Stimulated activated naive B cell treated with anti-CD40 and anti-IgM and Interleukin-4, amounts not matched to agents 10 μg/mL and 1 μg/mL and 100 μg/mL, for 72 hours (primary cell): ENCODE data around the gene PRRC1.
"Not testable (repeated sequence)": the region's sequence is repeated elsewhere in the genome, so short reads cannot be mapped to it uniquely, and the experiment has no call there.

Experiments
- ATAC-seq, 2 donors: fragments of 150-1000 bp; cut with Tn5 transposase; replicated peaks; 2 replicates each; pipeline ENCODE4 v1.10.0; 2021; ENCODE audit warnings: moderate library complexity in 1 of 2
- DNase-seq: peaks from one replicate; pipeline ENCODE4 v3.0.0; 2021
- H3K27ac Mint-ChIP-seq: one replicate; pipeline ENCODE4 v1.8.0; 2022; ENCODE audit warnings: mild to moderate bottlenecking, mixed read lengths
- H3K27me3 Mint-ChIP-seq, 2 donors: one replicate each; pipeline ENCODE4 v1.8.0; 2022; ENCODE audit warnings: mixed read lengths in 2 of 2
- H3K36me3 Mint-ChIP-seq, 2 donors: one replicate each; pipeline ENCODE4 v1.8.0; 2022; ENCODE audit warnings: mixed read lengths in 2 of 2, mild to moderate bottlenecking in 1 of 2
- H3K4me1 Mint-ChIP-seq, 2 donors: one replicate each; pipeline ENCODE4 v1.8.0; 2022; ENCODE audit warnings: mixed read lengths in 2 of 2, mild to moderate bottlenecking in 1 of 2
- H3K4me3 Mint-ChIP-seq, 2 donors: one replicate each; pipeline ENCODE4 v1.8.0; 2022; ENCODE audit warnings: mild to moderate bottlenecking in 2 of 2, mixed read lengths in 2 of 2, moderate library complexity in 1 of 2
- H3K9me3 Mint-ChIP-seq, 2 donors: one replicate each; pipeline ENCODE4 v1.8.0; 2022; ENCODE audit warnings: mixed read lengths in 2 of 2, mild to moderate bottlenecking in 1 of 2

Gene PRRC1

GRCh38 chr5:127561254-127561653, 43.8 kb downstream of the PRRC1 start:
- Mint-ChIP-seq H3K27ac (no peak overlapping the region), H3K27me3 (peaks cover 0 to 16% of the 10 kb centered on the region in 2 donors), H3K4me1 (peaks cover 5 to 11% of the 10 kb centered on the region in 2 donors), H3K9me3 (no peaks in the 10 kb centered on the region), H3K36me3 (peaks cover 3 to 6% of the 10 kb centered on the region in 2 donors), H3K4me3 (no peak overlapping the region)
- no peak for ATAC-seq
- no peak for DNase-seq

GRCh38 chr5:127562252-127562651, 44.8 kb downstream of the PRRC1 start:
- H3K27me3 Mint-ChIP-seq: peaks cover 0 to 18% of the 10 kb centered on the region in 2 donors
- no peak overlapping the region for H3K27ac Mint-ChIP-seq
- ATAC-seq: peak in 1 of 2 donors; percentile 33
- H3K4me3 Mint-ChIP-seq: no peak overlapping the region
- no peaks in the 10 kb centered on the region for H3K9me3 Mint-ChIP-seq
- peaks cover 6 to 15% of the 10 kb centered on the region in 2 donors for H3K4me1 Mint-ChIP-seq
- H3K36me3 Mint-ChIP-seq: peaks cover 3 to 5% of the 10 kb centered on the region in 2 donors
- no peak for DNase-seq

- H3K27ac Mint-ChIP-seq: no peak overlapping the region
- ATAC-seq: no peak
- H3K36me3 Mint-ChIP-seq: peaks cover 3 to 5% of the 10 kb centered on the region in 2 donors
- peaks cover 9 to 24% of the 10 kb centered on the region in 2 donors for H3K4me1 Mint-ChIP-seq
- no peak overlapping the region for H3K4me3 Mint-ChIP-seq
- no peak for DNase-seq
- H3K9me3 Mint-ChIP-seq: no peaks in the 10 kb centered on the region
- H3K27me3 Mint-ChIP-seq: peaks cover 2 to 21% of the 10 kb centered on the region in 2 donors
Observed at GRCh38 chr5:127563136-127563535, 45.7 kb downstream of the PRRC1 start.

GRCh38 chr5:127564002-127564769, 46.7 kb downstream of the PRRC1 start:
- H3K27ac Mint-ChIP-seq: no peak overlapping the region
- H3K4me3 Mint-ChIP-seq: no peak overlapping the region
- H3K36me3 Mint-ChIP-seq: peaks cover under 1 to 2% of the 10 kb centered on the region in 2 donors
- peak; percentile 89 to 92 for ATAC-seq
- no peaks in the 10 kb centered on the region for H3K9me3 Mint-ChIP-seq
- peaks cover 4 to 23% of the 10 kb centered on the region in 2 donors for H3K27me3 Mint-ChIP-seq
- DNase-seq: peak; percentile 39
- peaks cover 10 to 31% of the 10 kb centered on the region in 2 donors for H3K4me1 Mint-ChIP-seq

GRCh38 chr5:127565586-127566270, 48.3 kb downstream of the PRRC1 start:
- no peaks in the 10 kb centered on the region for H3K36me3 Mint-ChIP-seq
- peaks cover 10 to 31% of the 10 kb centered on the region in 2 donors for H3K4me1 Mint-ChIP-seq
- no peak for DNase-seq
- H3K9me3 Mint-ChIP-seq: no peaks in the 10 kb centered on the region
- ATAC-seq: no peak
- H3K4me3 Mint-ChIP-seq: no peak overlapping the region
- H3K27ac Mint-ChIP-seq: no peak overlapping the region
- H3K27me3 Mint-ChIP-seq: peaks cover 4 to 23% of the 10 kb centered on the region in 2 donors

GRCh38 chr5:127567026-127567768, 49.8 kb downstream of the PRRC1 start:
- ATAC-seq: peak; percentile 39 to 62
- Mint-ChIP-seq H3K27ac (no peak overlapping the region), H3K9me3 (no peaks in the 10 kb centered on the region), H3K27me3 (peaks cover 4 to 23% of the 10 kb centered on the region in 2 donors), H3K4me1 (peaks cover 10 to 31% of the 10 kb centered on the region in 2 donors), H3K4me3 (no peak overlapping the region), H3K36me3 (no peaks in the 10 kb centered on the region)
- no peak for DNase-seq

GRCh38 chr5:127568166-127568565, 50.7 kb downstream of the PRRC1 start:
- H3K4me1 Mint-ChIP-seq: peaks cover 10 to 31% of the 10 kb centered on the region in 2 donors
- no peaks in the 10 kb centered on the region for H3K9me3 Mint-ChIP-seq
- H3K27ac Mint-ChIP-seq: no peak overlapping the region
- H3K4me3 Mint-ChIP-seq: no peak overlapping the region
- DNase-seq (no peak), ATAC-seq (no peak)
- peaks cover 4 to 23% of the 10 kb centered on the region in 2 donors for H3K27me3 Mint-ChIP-seq
- H3K36me3 Mint-ChIP-seq: no peaks in the 10 kb centered on the region

- Mint-ChIP-seq H3K27me3 (peaks cover 4 to 23% of the 10 kb centered on the region in 2 donors), H3K4me3 (peak overlapping the region in 1 of 2 donors; percentile 79), H3K4me1 (peaks cover 8 to 26% of the 10 kb centered on the region in 2 donors)
- H3K27ac Mint-ChIP-seq, H3K36me3 Mint-ChIP-seq, DNase-seq, ATAC-seq, H3K9me3 Mint-ChIP-seq: not testable (repeated sequence)
Observed at GRCh38 chr5:127569471-127569870, 52.0 kb downstream of the PRRC1 start.

GRCh38 chr5:127571314-127572131, 54.1 kb downstream of the PRRC1 start:
- H3K9me3 Mint-ChIP-seq: peaks cover 7 to 9% of the 10 kb centered on the region in 2 donors
- no peak overlapping the region for H3K27ac Mint-ChIP-seq
- H3K27me3 Mint-ChIP-seq: peaks cover 4 to 5% of the 10 kb centered on the region in 2 donors
- peaks cover 2 to 5% of the 10 kb centered on the region in 2 donors for H3K36me3 Mint-ChIP-seq
- ATAC-seq (peak; percentile 67 to 87), DNase-seq (no peak)
- H3K4me3 Mint-ChIP-seq: no peak overlapping the region
- H3K4me1 Mint-ChIP-seq: peaks cover 5 to 19% of the 10 kb centered on the region in 2 donors

- no peak overlapping the region for H3K27ac Mint-ChIP-seq
- ATAC-seq: no peak
Observed at GRCh38 chr5:127572930-127573329, 55.5 kb downstream of the PRRC1 start.

GRCh38 chr5:127574852-127575679, 57.6 kb downstream of the PRRC1 start:
- no peak overlapping the region for H3K27ac Mint-ChIP-seq
- H3K4me3 Mint-ChIP-seq: no peak overlapping the region
- ATAC-seq (no peak), DNase-seq (no peak)
- H3K9me3 Mint-ChIP-seq: peaks cover 7 to 9% of the 10 kb centered on the region in 2 donors
- no peaks in the 10 kb centered on the region for H3K4me1 Mint-ChIP-seq
- peaks cover 2 to 5% of the 10 kb centered on the region in 2 donors for H3K36me3 Mint-ChIP-seq
- no peaks in the 10 kb centered on the region for H3K27me3 Mint-ChIP-seq

More at GRCh38 chr5:127572930-127573329, 55.5 kb downstream of the PRRC1 start:
- Mint-ChIP-seq H3K27me3 (peaks cover 3 to 4% of the 10 kb centered on the region in 2 donors), H3K4me3 (no peak overlapping the region), H3K9me3 (peaks cover 7 to 9% of the 10 kb centered on the region in 2 donors), H3K36me3 (peaks cover 2 to 5% of the 10 kb centered on the region in 2 donors), H3K4me1 (peaks cover 2 to 9% of the 10 kb centered on the region in 2 donors)
- no peak for DNase-seq

GRCh38 chr5:127577458-127577857, 60.0 kb downstream of the PRRC1 start:
- ATAC-seq (no peak), DNase-seq (no peak)
- Mint-ChIP-seq H3K27ac (no peak overlapping the region), H3K4me3 (no peak overlapping the region), H3K27me3 (peaks cover 0 to 8% of the 10 kb centered on the region in 2 donors), H3K36me3 (peaks cover 2 to 5% of the 10 kb centered on the region in 2 donors), H3K4me1 (no peaks in the 10 kb centered on the region), H3K9me3 (peaks cover 7 to 9% of the 10 kb centered on the region in 2 donors)

- H3K36me3 Mint-ChIP-seq: no peaks in the 10 kb centered on the region
- H3K27me3 Mint-ChIP-seq: peaks cover 0 to 8% of the 10 kb centered on the region in 2 donors
- H3K27ac Mint-ChIP-seq: no peak overlapping the region
- peaks cover 0 to 2% of the 10 kb centered on the region in 2 donors for H3K4me1 Mint-ChIP-seq
- no peak for ATAC-seq
- peaks cover 0 to 1% of the 10 kb centered on the region in 2 donors for H3K9me3 Mint-ChIP-seq
- DNase-seq: no peak
- no peak overlapping the region for H3K4me3 Mint-ChIP-seq
Observed at GRCh38 chr5:127580731-127581130, 63.3 kb downstream of the PRRC1 start.
